ENCODE measurements around the gene FGF22.
A peak's percentile ranks its signal among the peaks of the same experiment; 100 is the strongest.

The FGF22 gene

GRCh38 chr19:611481-611868 lies 28.2 kb upstream of the FGF22 start:
- peak overlapping the region; percentile 66 to 79 (median 75); a peak in 21 of 22 replicates for H3K9ac ChIP-seq
- H3K36me3 ChIP-seq, result peaks cover 0 to 21% (median 10%) of the 10 kb centered on the region in 11 experiments; a peak in 15 of 22 replicates
- H3K4me1 ChIP-seq, result peaks cover 48 to 60% (median 58%) of the 10 kb centered on the region in 10 experiments
- TF ChIP-seq Cebpa-rat (IDR thresholded peaks at IDR 0.05), result no peak
- peak overlapping the region; percentile 33 to 68 (median 54); a peak in 16 of 20 replicates for H3K4me3 ChIP-seq
- peaks cover 0 to 18% (median 5%) of the 10 kb centered on the region in 11 experiments; a peak in 9 of 22 replicates for H4K20me1 ChIP-seq
- no peaks in the 10 kb centered on the region for H3K9me3 ChIP-seq (replicated peaks in 1 of 11)
- H3K27ac ChIP-seq, result peak overlapping the region; percentile 40 to 85 (median 78); a peak in 21 of 22 replicates
- H3K27me3 ChIP-seq, result no peaks in the 10 kb centered on the region
- peak overlapping the region; percentile 82 to 98 (median 92) for H3K4me2 ChIP-seq

- Histone ChIP-seq H3K4me1 (peaks cover 39 to 52% (median 50%) of the 10 kb centered on the region in 10 experiments), H3K36me3 (peaks cover under 1 to 28% (median 12%) of the 10 kb centered on the region in 11 experiments; a peak in 19 of 22 replicates), H4K20me1 (peaks cover 0 to 20% (median 5%) of the 10 kb centered on the region in 11 experiments; a peak in 10 of 22 replicates), H3K4me3 (no peak overlapping the region), H3K9me3 (replicated peaks in 1 of 11) (no peaks in the 10 kb centered on the region), H3K4me2 (peak overlapping the region in 9 of 11 experiments; percentile 6 to 98 (median 93); a peak in 6 of 22 replicates), H3K27me3 (no peaks in the 10 kb centered on the region), H3K9ac (no peak overlapping the region), H3K27ac (no peak overlapping the region)
- no peak for TF ChIP-seq Cebpa-rat (IDR thresholded peaks at IDR 0.05)
Observed at GRCh38 chr19:612941-613340, 26.7 kb upstream of the FGF22 start.

DNA sequence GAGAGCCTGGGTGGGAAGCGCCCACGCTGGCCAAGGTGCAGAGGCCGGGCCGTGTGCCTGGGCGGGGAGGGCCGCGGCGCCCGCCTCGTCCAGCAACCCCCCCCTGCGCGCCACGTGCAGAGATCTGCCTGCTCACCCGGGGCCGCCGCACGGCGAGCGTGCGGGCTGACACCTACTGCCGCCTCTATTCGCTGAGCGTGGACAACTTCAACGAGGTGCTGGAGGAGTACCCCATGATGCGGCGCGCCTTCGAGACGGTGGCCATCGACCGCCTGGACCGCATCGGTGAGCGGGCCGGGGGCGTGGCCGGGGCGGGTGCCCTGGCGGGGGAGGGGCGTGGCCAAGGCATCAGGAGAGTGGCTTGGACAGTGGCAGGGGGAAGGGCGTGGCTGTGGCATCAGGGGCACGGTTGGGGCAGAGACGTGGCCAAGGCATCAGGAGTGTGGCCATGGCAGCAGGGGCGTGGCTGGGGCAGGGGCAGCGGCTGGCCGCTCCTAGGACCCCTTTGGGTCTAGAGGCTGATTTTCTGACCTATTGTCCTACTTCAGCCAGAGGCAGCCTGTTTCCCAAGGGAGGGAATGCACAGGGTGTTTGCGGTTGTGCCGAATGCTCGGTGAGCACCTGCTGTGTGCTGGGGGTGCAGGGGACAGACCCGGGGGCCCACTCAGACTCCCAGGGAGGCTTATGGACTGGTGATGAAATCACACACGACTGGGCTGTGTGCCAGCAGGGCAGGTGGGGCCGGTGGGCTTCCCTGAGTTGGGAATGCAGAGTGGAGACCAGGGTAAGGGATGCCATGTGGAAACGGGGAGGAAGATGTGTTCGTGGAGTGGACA lies 25.7 kb upstream of the FGF22 start:
- peaks cover 10 to 38% (median 22%) of the 10 kb centered on the region in 11 experiments for H3K36me3 ChIP-seq
- no peak for TF ChIP-seq Cebpa-rat (IDR thresholded peaks at IDR 0.05)

DNA sequence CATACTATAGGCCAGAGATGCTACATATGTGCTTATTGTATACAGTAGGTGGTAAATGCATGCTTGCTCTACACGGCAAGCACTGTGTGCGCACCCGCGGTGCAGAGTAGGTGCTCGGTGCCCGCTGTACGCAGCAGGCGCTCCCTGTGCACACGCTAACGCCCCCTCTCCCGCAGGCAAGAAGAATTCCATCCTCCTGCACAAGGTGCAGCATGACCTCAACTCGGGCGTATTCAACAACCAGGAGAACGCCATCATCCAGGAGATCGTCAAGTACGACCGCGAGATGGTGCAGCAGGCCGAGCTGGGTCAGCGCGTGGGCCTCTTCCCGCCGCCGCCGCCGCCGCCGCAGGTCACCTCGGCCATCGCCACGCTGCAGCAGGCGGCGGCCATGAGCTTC lies 24.1 kb upstream of the FGF22 start:
- peaks cover 0 to 44% (median 6%) of the 10 kb centered on the region in 11 experiments; a peak in 9 of 22 replicates for H4K20me1 ChIP-seq
- no peak overlapping the region for H3K9ac ChIP-seq
- peaks cover 16 to 27% (median 25%) of the 10 kb centered on the region in 10 experiments for H3K4me1 ChIP-seq
- no peaks in the 10 kb centered on the region for H3K27me3 ChIP-seq
- peaks cover 26 to 54% (median 37%) of the 10 kb centered on the region in 11 experiments for H3K36me3 ChIP-seq
- H3K4me3 ChIP-seq, result no peak overlapping the region
- H3K9me3 ChIP-seq (replicated peaks in 1 of 11), result no peaks in the 10 kb centered on the region
- H3K4me2 ChIP-seq, result no peak overlapping the region; a peak in 1 of 22 replicates
- no peak for TF ChIP-seq Cebpa-rat (IDR thresholded peaks at IDR 0.05)
- H3K27ac ChIP-seq, result no peak overlapping the region

More for the DNA sequence above, 25.7 kb upstream of the FGF22 start:
- Histone ChIP-seq H3K9me3 (replicated peaks in 1 of 11) (no peaks in the 10 kb centered on the region), H3K4me2 (no peak overlapping the region), H3K27me3 (no peaks in the 10 kb centered on the region), H3K9ac (no peak overlapping the region), H3K4me1 (peaks cover 29 to 42% (median 40%) of the 10 kb centered on the region in 10 experiments), H4K20me1 (peaks cover 0 to 30% (median 5%) of the 10 kb centered on the region in 11 experiments; a peak in 10 of 22 replicates), H3K4me3 (no peak overlapping the region), H3K27ac (no peak overlapping the region)

GRCh38 chr19:616062-616700 lies 23.5 kb upstream of the FGF22 start:
- H3K4me2 ChIP-seq, result no peak overlapping the region
- TF ChIP-seq Cebpa-rat (IDR thresholded peaks at IDR 0.05), result no peak
- H3K4me3 ChIP-seq, result no peak overlapping the region
- no peaks in the 10 kb centered on the region for H3K27me3 ChIP-seq
- peaks cover 28 to 56% (median 40%) of the 10 kb centered on the region in 11 experiments for H3K36me3 ChIP-seq
- peaks cover 10 to 21% (median 19%) of the 10 kb centered on the region in 10 experiments for H3K4me1 ChIP-seq
- peaks cover 0 to 46% (median 6%) of the 10 kb centered on the region in 11 experiments; a peak in 9 of 22 replicates for H4K20me1 ChIP-seq
- no peaks in the 10 kb centered on the region for H3K9me3 ChIP-seq (replicated peaks in 1 of 11)
- H3K9ac ChIP-seq, result no peak overlapping the region
- no peak overlapping the region for H3K27ac ChIP-seq

DNA sequence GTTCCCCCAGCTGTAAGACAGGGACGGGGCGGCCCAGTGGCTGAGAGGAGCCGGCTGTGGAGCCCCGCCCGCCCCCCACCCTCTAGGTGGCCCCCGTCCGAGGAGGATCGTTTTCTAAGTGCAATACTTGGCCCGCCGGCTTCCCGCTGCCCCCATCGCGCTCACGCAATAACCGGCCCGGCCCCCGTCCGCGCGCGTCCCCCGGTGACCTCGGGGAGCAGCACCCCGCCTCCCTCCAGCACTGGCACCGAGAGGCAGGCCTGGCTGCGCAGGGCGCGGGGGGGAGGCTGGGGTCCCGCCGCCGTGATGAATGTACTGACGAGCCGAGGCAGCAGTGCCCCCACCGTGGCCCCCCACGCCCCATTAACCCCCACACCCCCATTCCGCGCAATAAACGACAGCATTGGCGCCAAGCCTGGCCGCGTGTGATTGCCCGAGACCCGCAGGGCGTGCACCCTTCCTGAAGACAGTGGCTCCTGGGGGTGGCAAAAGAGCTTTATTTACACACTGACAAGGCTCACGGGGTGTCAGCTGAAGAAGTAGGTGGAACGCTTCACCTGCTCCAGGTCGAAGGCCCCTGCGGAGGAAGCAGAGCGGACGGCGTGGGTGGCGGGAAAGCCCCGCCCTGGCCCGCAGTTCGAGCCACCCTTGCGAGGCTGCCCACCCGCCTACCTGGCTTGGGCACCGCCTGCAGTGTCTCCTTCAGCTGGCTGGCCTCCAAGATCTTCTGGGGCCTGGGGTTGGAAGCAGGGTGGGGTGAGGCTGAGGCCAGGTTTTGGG lies 22.7 kb upstream of the FGF22 start:
- Histone ChIP-seq H3K36me3 (peaks cover 36 to 64% (median 48%) of the 10 kb centered on the region in 11 experiments), H3K9me3 (replicated peaks in 1 of 11) (no peaks in the 10 kb centered on the region), H4K20me1 (peaks cover 0 to 53% (median 7%) of the 10 kb centered on the region in 11 experiments; a peak in 10 of 22 replicates), H3K27ac (no peak overlapping the region), H3K4me2 (no peak overlapping the region), H3K27me3 (no peaks in the 10 kb centered on the region), H3K4me3 (no peak overlapping the region), H3K4me1 (peaks cover 3 to 15% (median 12%) of the 10 kb centered on the region in 10 experiments; a peak in 19 of 20 replicates), H3K9ac (no peak overlapping the region)
- no peak for TF ChIP-seq Cebpa-rat (IDR thresholded peaks at IDR 0.05)

- no peak overlapping the region for H3K4me3 ChIP-seq
- no peaks in the 10 kb centered on the region for H3K27me3 ChIP-seq
- H3K27ac ChIP-seq, result no peak overlapping the region
- H3K4me1 ChIP-seq, result peaks cover 0 to 15% (median 7%) of the 10 kb centered on the region in 10 experiments; a peak in 14 of 20 replicates
- TF ChIP-seq Cebpa-rat (IDR thresholded peaks at IDR 0.05), result no peak
- H3K9ac ChIP-seq, result no peak overlapping the region
- peaks cover 44 to 71% (median 56%) of the 10 kb centered on the region in 11 experiments for H3K36me3 ChIP-seq
- no peaks in the 10 kb centered on the region for H3K9me3 ChIP-seq (replicated peaks in 1 of 11)
- H4K20me1 ChIP-seq, result peaks cover 0 to 61% (median 7%) of the 10 kb centered on the region in 11 experiments; a peak in 14 of 22 replicates
- H3K4me2 ChIP-seq, result no peak overlapping the region
Observed at GRCh38 chr19:617551-618246, 22.0 kb upstream of the FGF22 start.

DNA sequence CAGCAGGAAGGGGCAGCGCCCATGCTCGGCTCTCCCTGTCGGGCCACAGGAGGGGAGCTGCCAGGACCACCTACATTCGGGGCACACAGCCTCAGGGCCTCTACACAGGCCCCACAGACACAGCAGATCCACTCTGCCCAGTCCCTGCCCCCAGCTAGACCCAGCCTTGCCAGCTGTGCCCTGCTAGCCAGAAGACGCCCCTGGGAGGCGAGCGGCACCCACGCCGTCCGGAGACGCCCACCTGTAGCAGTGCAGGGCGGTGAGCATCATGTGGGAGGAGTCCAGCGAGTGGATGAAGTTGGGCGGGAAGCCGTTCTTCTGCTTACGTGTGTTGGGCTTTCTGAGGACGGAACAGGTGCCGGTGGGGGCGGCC lies 21.4 kb upstream of the FGF22 start:
- Histone ChIP-seq H3K9me3 (replicated peaks in 1 of 11) (no peaks in the 10 kb centered on the region), H3K27me3 (no peaks in the 10 kb centered on the region), H3K4me2 (no peak overlapping the region), H3K36me3 (peaks cover 49 to 71% (median 60%) of the 10 kb centered on the region in 11 experiments), H3K4me3 (no peak overlapping the region), H3K9ac (no peak overlapping the region), H3K4me1 (peaks cover 0 to 15% (median 7%) of the 10 kb centered on the region in 10 experiments; a peak in 15 of 20 replicates), H3K27ac (no peak overlapping the region), H4K20me1 (peaks cover 0 to 66% (median 12%) of the 10 kb centered on the region in 11 experiments; a peak in 18 of 22 replicates)
- TF ChIP-seq Cebpa-rat (IDR thresholded peaks at IDR 0.05), result no peak

Data from BLaER1 treated with 17β-estradiol and CSF1 and Interleukin-3, amounts not matched to agents 10 nM and 100 nM (cell line).